Activated naive CD8-positive, alpha-beta T cell treated with anti-CD3 and anti-CD28 coated beads, Interleukin-2, amount 50 U/mL, for 16 hours (primary cell): ENCODE measurements around the gene HSPB9.
"Not testable (repeated sequence)": the region's sequence is repeated elsewhere in the genome, so short reads cannot be mapped to it uniquely, and the experiment has no call there.

Source experiments
- DNase-seq: peaks from one replicate; pipeline ENCODE4 v3.0.0-alpha.2; 2020; ENCODE audit warnings: low read depth, low spot score

Gene HSPB9

DNA sequence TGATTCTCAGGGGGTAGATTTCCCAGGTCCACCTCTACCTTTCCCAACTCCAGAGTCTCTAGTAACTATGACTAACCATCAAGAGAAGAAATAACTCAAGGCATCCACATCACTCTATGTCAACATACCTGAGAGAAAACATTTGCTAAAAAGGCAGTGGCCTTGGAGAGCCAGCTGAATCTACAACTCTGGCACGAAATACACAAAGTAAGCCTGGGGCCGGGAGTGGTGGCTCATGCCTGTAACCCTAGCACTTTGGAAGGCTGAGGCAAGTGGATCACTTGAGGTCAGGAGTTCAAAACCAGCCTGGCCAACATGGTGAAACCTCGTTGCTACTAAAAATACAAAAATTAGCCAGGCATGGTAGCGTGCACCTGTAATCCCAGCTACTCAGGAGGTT lies 20.5 kb downstream of the HSPB9 start:
- DNase-seq: not testable (repeated sequence)

GRCh38 chr17:42146911-42147607 lies 24.5 kb downstream of the HSPB9 start:
- DNase-seq: no peak

DNA sequence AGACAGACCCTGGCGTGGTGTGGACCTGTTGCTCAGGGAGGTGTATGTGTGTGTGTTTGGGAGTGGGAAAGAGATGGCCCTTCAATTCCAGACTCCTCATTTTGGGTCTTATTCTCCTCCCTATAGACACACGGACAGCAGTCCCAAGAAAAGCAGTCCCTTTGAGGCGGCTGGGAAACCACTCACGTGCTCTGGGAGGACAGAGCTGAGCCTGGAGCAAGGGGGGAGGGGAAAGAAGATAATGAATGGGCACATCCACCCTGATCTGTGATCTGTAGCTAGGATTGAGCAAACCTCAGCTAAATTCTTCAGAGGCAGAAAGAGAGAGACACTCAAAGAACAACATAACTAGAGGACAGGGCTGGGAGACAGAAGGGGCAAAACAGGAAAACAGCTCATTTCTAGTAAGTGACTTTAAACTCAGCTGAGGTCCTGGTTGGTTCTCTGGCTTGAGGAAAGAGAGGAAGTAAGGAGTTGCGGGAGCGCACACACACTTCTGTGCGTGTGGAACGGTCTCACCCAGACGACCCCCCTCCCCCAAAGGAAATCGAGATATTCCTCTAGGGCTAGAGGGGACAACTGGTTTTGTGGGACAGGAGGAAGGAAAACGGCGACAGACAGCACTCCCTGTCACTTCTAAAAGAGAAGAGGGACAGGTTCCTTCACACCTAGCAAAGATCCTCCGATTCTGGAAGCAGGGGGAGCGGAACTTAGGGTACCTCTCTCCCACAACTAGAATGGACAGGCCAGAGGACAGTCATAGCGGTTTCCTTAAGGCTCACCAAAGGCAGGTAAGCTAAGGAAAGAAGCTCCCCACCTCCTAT lies 31.5 kb downstream of the HSPB9 start:
- no peak for DNase-seq

DNA sequence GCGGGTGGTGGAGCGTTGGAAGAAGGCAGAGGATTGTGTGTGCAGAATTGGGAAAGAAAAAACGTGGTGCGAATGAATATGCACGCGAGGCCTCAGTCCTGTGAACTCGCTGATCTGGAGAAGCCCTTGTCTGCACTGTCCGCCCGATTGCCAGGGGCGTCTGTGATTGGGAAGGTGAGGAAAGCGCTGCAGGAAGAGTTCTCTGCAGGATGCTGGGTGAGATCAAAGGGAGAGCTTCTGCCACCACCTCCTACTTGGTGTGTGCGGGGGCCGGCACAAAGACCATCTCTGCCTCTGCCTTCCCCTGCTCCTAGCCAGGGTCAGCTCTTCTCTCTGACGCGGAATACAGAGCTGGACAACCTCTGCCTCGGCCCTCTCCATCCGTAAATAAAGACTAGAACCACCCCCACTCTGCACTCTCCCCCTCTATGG lies 33.0 kb downstream of the HSPB9 start:
- no peak for DNase-seq

DNA sequence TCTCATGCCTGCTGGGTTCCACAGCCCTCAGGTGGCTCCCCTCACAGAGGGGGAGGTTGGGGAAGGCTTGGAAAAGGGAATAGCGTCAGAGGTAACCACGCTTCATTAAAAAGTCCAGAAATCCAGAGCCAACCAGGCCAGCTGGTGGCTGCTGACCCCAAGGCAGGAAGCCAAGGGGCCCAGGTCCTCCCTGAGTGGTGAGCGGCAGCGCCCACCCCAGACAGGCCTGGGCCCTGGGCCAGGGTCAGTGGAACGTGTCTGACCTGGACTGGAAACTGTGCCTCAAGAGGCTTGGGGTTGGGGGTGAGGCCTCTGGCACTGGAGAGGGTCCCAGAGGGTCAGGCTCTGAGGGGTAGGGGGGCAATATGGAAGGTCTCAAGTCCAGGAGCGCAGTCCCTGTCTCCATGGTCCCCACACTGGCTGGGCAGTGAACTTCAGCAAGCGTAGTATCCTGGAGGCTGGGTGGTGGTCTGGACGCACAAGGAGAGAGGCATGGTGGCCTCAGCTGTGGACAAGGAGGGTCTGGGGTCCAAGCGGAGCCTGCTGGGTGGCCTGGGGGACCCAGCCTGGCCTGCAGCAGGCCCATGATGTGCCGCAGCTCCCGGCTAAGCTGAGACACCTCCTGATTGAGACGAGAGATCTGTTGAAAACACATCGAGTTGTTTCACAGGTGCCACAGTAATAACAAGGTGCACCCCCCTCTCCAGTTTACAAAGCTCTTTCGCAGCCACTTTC lies 37.4 kb downstream of the HSPB9 start:
- DNase-seq: no peak

GRCh38 chr17:42160531-42160910 lies 37.9 kb downstream of the HSPB9 start:
- no peak for DNase-seq

GRCh38 chr17:42163113-42163512 lies 40.5 kb downstream of the HSPB9 start:
- no peak for DNase-seq

DNA sequence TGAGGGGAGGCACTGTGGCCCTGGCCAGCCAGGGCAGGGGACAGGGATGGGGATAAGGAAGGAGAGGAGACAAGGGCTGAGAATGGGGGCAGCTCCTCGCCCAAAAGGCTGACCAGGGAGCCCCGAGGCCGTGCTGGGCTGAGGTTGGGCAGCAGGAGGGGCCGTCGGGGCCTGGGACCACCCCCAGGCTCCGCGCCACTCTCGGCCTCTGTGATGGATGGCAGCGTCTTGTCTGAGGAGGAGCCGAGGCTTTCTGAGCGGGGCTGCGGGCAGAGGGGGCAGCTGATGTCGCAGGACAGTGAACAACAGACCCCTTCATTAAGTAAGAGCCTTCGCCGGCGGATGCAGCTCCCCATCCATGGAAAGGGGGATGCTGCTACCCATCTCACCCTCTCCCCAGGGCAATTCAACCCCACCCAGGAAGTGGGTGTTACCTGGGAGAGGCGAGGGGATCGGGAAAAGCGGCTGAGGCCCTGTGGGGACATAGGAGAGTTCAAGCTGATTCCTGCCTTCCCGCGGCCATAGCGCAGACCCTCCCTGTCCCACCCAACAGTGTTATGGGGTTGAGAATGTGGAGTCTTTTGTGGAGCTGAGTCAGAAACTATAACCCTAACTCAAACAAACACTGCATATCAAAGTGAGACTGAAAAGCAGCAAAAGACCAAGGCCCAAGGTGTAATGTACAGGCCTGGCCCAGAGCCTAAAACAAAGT lies 41.2 kb downstream of the HSPB9 start:
- no peak for DNase-seq

GRCh38 chr17:42165751-42166150 lies 43.1 kb downstream of the HSPB9 start:
- no peak for DNase-seq

DNA sequence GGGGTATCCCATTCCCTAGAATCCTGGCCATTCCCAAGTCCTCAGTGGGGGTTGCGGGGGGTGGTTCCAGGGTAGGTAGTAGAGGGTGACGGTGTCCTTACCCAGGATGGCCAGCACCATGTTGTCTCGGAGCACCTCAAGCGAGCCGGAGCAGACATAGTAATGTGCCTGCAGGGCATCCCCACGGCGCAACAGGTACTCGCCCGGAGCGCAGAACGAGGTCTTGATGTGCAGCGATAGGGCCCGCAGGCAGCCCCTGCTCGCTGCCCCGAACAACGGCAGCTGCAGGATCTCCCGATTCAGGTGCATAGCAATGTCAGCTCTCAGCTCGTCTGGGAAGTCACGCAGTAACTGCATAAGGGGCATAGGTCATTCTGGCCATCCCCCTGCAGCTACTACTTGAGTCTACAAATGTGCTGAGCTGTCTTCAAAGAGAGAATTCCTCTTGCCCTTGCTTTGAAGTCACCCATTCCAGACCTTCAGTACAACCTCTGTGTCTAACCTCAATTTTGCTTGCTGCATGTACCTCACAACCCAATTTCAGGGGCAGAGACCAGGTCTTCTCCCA lies 43.7 kb downstream of the HSPB9 start:
- no peak for DNase-seq

DNA sequence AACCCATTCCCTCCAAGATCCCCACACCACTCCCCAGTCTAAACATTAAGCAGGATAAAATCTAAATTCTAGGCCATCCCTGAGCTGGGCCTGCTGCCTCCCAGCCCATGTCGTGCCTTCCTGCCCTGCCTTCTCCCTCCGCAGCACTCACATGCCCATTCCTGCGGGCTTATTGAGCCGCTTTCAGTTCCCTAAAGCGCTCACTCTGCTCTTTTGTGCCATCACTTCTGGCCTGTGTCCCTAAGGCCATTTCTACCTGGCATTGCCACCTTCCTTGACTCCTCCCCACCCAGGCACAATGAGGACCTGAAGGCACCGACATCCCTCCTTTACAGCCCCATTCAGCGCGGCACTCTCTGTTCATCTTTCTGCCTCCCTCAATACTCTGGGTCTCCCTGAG lies 45.2 kb downstream of the HSPB9 start:
- no peak for DNase-seq

GRCh38 chr17:42169351-42169750 lies 46.7 kb downstream of the HSPB9 start:
- no peak for DNase-seq

- DNase-seq: no peak
Measured at GRCh38 chr17:42171831-42172230, 49.2 kb downstream of the HSPB9 start.
